Measurements from ENCODE around the gene SOX1. TPM values are rescaled to one million over a fixed set of nuclear protein-coding genes. Genes with fewer than 3 reads are reported as not detected.

SOX1 gene
- total and polyA plus RNA-seq, 4 donors = not detected

DNA sequence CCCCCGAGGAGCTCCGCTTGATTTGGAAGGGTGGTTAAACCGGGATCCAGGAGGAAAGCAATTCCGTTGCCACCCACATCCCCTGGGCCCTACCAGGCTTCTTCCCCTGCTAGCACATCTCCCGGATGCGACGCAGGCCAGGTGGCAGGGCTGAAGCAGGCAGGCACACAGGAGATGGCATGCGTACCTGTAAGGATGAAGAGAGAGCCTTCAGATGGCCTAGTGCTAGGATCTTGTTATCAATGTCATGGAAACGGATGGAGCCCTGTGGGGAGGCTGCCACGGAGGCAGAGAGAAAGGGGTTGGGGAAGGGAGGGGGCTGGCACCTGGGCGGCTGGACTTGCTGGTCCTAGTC is 8.5 kb upstream of the SOX1 start:
- TF ChIP-seq SP1 (IDR thresholded peaks at IDR 0.05) (no peak), TAF1 (conservative IDR thresholded peaks at IDR 0.05) (no peak), FOXA1 (IDR thresholded peaks at IDR 0.05) (no peak), EGR1 (IDR thresholded peaks at IDR 0.05; ENCODE audit: low read depth in 2 of 2) (no peak), RAD21 (IDR thresholded peaks at IDR 0.05) (no peak), HNF4G (IDR thresholded peaks at IDR 0.05) (no peak), NR2F2 (IDR thresholded peaks at IDR 0.05) (no peak)
- TF ChIP-seq, protein P1, sequence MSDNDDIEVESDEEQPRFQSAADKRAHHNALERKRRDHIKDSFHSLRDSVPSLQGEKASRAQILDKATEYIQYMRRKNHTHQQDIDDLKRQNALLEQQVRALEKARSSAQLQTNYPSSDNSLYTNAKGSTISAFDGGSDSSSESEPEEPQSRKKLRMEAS (IDR thresholded peaks at IDR 0.05) = no peak
- Histone ChIP-seq H3K9ac (ENCODE audit: low read depth in 1 of 2, low read length in 2 of 2) (no peak overlapping the region), H3K9me3 (ENCODE audit: control insufficient read depth in 4 of 4, low read length in 3 of 4) (no peaks in the 10 kb centered on the region), H3K27me3 (ENCODE audit: control insufficient read depth in 4 of 4, insufficient read depth in 4 of 4, low read length in 3 of 4) (peaks cover 0 to 53% (median 23%) of the 10 kb centered on the region in 4 donors), H3K4me3 (ENCODE audit: low read depth in 1 of 3, low read length in 3 of 3) (no peak overlapping the region), H3K36me3 (ENCODE audit: control insufficient read depth in 4 of 4, insufficient read depth in 3 of 4, low read depth in 1 of 4, low read length in 3 of 4) (no peaks in the 10 kb centered on the region), H3K27ac (ENCODE audit: low read depth in 1 of 2, low read length in 2 of 2) (no peak overlapping the region), H3K4me1 (ENCODE audit: control insufficient read depth in 4 of 4, insufficient read depth in 4 of 4, low read length in 3 of 4) (peaks cover 0 to 39% (median 18%) of the 10 kb centered on the region in 4 donors)
- no peak for DNase-seq (ENCODE audit: low spot score)
- WGBS = 7% methylated on average over 11 of the region's 11 CpGs

- WGBS = 9% methylated on average over 5 of the region's 5 CpGs
- Histone ChIP-seq H3K27me3 (ENCODE audit: control insufficient read depth in 4 of 4, insufficient read depth in 4 of 4, low read length in 3 of 4) (peaks cover 0 to 52% (median 25%) of the 10 kb centered on the region in 4 donors), H3K27ac (ENCODE audit: low read depth in 1 of 2, low read length in 2 of 2) (no peak overlapping the region), H3K4me3 (ENCODE audit: low read depth in 1 of 3, low read length in 3 of 3) (no peak overlapping the region), H3K9ac (ENCODE audit: low read depth in 1 of 2, low read length in 2 of 2) (no peak overlapping the region), H3K9me3 (ENCODE audit: control insufficient read depth in 4 of 4, low read length in 3 of 4) (no peaks in the 10 kb centered on the region), H3K4me1 (ENCODE audit: control insufficient read depth in 4 of 4, insufficient read depth in 4 of 4, low read length in 3 of 4) (peaks cover 0 to 35% (median 17%) of the 10 kb centered on the region in 4 donors), H3K36me3 (ENCODE audit: control insufficient read depth in 4 of 4, insufficient read depth in 3 of 4, low read depth in 1 of 4, low read length in 3 of 4) (no peaks in the 10 kb centered on the region)
- DNase-seq (ENCODE audit: low spot score) = no peak
- TF ChIP-seq FOXA2 (IDR thresholded peaks at IDR 0.05) (no peak), TAF1 (conservative IDR thresholded peaks at IDR 0.05) (no peak), YY1 (IDR thresholded peaks at IDR 0.05) (no peak), REST (IDR thresholded peaks at IDR 0.05) (no peak), CTCF (IDR thresholded peaks at IDR 0.05; ENCODE audit: low read depth, low read length, missing input control) (no peak), HNF4A (conservative IDR thresholded peaks at IDR 0.05) (no peak), RAD21 (IDR thresholded peaks at IDR 0.05) (no peak), GABPA (IDR thresholded peaks at IDR 0.05 in 1 of 2, conservative IDR thresholded peaks at IDR 0.05 in 1 of 2) (no peak), RXRA (IDR thresholded peaks at IDR 0.05) (no peak), FOXA1 (IDR thresholded peaks at IDR 0.05) (no peak), JUND (IDR thresholded peaks at IDR 0.05) (no peak), SP1 (IDR thresholded peaks at IDR 0.05) (no peak)
- TF ChIP-seq, protein P2, sequence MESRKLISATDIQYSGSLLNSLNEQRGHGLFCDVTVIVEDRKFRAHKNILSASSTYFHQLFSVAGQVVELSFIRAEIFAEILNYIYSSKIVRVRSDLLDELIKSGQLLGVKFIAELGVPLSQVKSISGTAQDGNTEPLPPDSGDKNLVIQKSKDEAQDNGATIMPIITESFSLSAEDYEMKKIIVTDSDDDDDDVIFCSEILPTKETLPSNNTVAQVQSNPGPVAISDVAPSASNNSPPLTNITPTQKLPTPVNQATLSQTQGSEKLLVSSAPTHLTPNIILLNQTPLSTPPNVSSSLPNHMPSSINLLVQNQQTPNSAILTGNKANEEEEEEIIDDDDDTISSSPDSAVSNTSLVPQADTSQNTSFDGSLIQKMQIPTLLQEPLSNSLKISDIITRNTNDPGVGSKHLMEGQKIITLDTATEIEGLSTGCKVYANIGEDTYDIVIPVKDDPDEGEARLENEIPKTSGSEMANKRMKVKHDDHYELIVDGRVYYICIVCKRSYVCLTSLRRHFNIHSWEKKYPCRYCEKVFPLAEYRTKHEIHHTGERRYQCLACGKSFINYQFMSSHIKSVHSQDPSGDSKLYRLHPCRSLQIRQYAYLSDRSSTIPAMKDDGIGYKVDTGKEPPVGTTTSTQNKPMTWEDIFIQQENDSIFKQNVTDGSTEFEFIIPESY (IDR thresholded peaks at IDR 0.05) = no peak
- TF ChIP-seq, protein P1 (IDR thresholded peaks at IDR 0.05) = no peak
These were observed 8.0 kb upstream of the SOX1 start for GRCh38 chr13:112058941-112059340.
